ENCODE results near the gene NTNG2.

NTNG2 gene

DNA sequence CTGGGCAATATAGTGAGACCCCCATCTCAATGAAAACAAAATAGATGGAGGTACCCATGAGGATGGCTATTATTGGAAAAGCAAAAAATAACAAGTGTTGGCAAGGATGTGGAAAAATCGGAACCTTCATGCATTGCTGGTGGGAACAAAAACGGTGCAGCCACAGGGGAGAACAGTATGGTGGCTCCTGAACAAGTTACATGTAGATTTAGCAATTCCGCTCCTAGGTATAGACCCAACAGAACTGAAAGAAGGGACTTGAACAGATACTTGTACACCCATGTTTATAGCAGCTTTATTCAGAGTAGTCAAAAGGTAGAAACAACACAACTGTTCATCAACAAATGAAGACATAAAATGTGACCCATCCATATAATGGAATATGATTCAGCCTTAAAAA is 43.0 kb downstream of the NTNG2 start:
- no peaks in the 10 kb centered on the region for H3K36me3 ChIP-seq (ENCODE audit: low read length)
- no peaks in the 10 kb centered on the region for H4K20me1 ChIP-seq (ENCODE audit: low read depth, low read length)
- no peak overlapping the region for H2AFZ ChIP-seq (ENCODE audit: low read depth, low read length, severe bottlenecking)
- no peak overlapping the region for H3K4me3 ChIP-seq (ENCODE audit: insufficient read depth, low read length, poor library complexity, severe bottlenecking)
- H3K9me2 ChIP-seq (replicated peaks; ENCODE audit: insufficient read depth, low read length), result no peaks in the 10 kb centered on the region
- no peaks in the 10 kb centered on the region for H3K27me3 ChIP-seq (ENCODE audit: low read length)
- no peak overlapping the region for H3K27ac ChIP-seq (ENCODE audit: low read depth, low read length)
- no peak overlapping the region for H3K9ac ChIP-seq (ENCODE audit: low read length)
- H3K4me2 ChIP-seq (ENCODE audit: low read depth, low read length, poor library complexity, severe bottlenecking), result no peak overlapping the region
- TF ChIP-seq EZH2phosphoT487 (conservative IDR thresholded peaks at IDR 0.05; ENCODE audit: low read length), result no peak
- no peak for TF ChIP-seq CTCF (IDR thresholded peaks at IDR 0.05; ENCODE audit: insufficient read depth, low read length, poor library complexity, severe bottlenecking)
- no peaks in the 10 kb centered on the region for H3K9me3 ChIP-seq (ENCODE audit: insufficient read depth, low read length)
- H3F3A ChIP-seq (ENCODE audit: insufficient read depth), result no peaks in the 10 kb centered on the region
- H3K79me2 ChIP-seq (ENCODE audit: insufficient read depth, low read length), result no peaks in the 10 kb centered on the region

GRCh38 chr9:132207215-132207614 is 45.4 kb downstream of the NTNG2 start:
- Histone ChIP-seq H3K9ac (ENCODE audit: low read length) (no peak overlapping the region), H3K9me2 (replicated peaks; ENCODE audit: insufficient read depth, low read length) (no peaks in the 10 kb centered on the region), H3K27me3 (ENCODE audit: low read length) (no peaks in the 10 kb centered on the region), H2AFZ (ENCODE audit: low read depth, low read length, severe bottlenecking) (no peak overlapping the region), H3K4me3 (ENCODE audit: insufficient read depth, low read length, poor library complexity, severe bottlenecking) (no peak overlapping the region), H4K20me1 (ENCODE audit: low read depth, low read length) (no peaks in the 10 kb centered on the region), H3K4me2 (ENCODE audit: low read depth, low read length, poor library complexity, severe bottlenecking) (no peak overlapping the region), H3F3A (ENCODE audit: insufficient read depth) (no peaks in the 10 kb centered on the region), H3K36me3 (ENCODE audit: low read length) (no peaks in the 10 kb centered on the region), H3K79me2 (ENCODE audit: insufficient read depth, low read length) (no peaks in the 10 kb centered on the region), H3K27ac (ENCODE audit: low read depth, low read length) (no peak overlapping the region), H3K9me3 (ENCODE audit: insufficient read depth, low read length) (no peaks in the 10 kb centered on the region)
- TF ChIP-seq CTCF (IDR thresholded peaks at IDR 0.05; ENCODE audit: insufficient read depth, low read length, poor library complexity, severe bottlenecking) (no peak), EZH2phosphoT487 (conservative IDR thresholded peaks at IDR 0.05; ENCODE audit: low read length) (no peak)

- Histone ChIP-seq H3K9ac (ENCODE audit: low read length) (no peak overlapping the region), H4K20me1 (ENCODE audit: low read depth, low read length) (no peaks in the 10 kb centered on the region), H2AFZ (ENCODE audit: low read depth, low read length, severe bottlenecking) (no peak overlapping the region), H3F3A (ENCODE audit: insufficient read depth) (no peaks in the 10 kb centered on the region), H3K36me3 (ENCODE audit: low read length) (no peaks in the 10 kb centered on the region), H3K27me3 (ENCODE audit: low read length) (no peaks in the 10 kb centered on the region), H3K9me2 (replicated peaks; ENCODE audit: insufficient read depth, low read length) (no peaks in the 10 kb centered on the region), H3K9me3 (ENCODE audit: insufficient read depth, low read length) (no peaks in the 10 kb centered on the region), H3K27ac (ENCODE audit: low read depth, low read length) (no peak overlapping the region), H3K4me3 (ENCODE audit: insufficient read depth, low read length, poor library complexity, severe bottlenecking) (no peak overlapping the region), H3K79me2 (ENCODE audit: insufficient read depth, low read length) (no peaks in the 10 kb centered on the region), H3K4me2 (ENCODE audit: low read depth, low read length, poor library complexity, severe bottlenecking) (no peak overlapping the region)
- no peak for TF ChIP-seq CTCF (IDR thresholded peaks at IDR 0.05; ENCODE audit: insufficient read depth, low read length, poor library complexity, severe bottlenecking)
- no peak for TF ChIP-seq EZH2phosphoT487 (conservative IDR thresholded peaks at IDR 0.05; ENCODE audit: low read length)
Measured at GRCh38 chr9:132207839-132208615, 46.2 kb downstream of the NTNG2 start.

All from SU-DHL-6 (cell line).